Measurements from ENCODE around the gene GRM2. TPM values are rescaled to one million over a fixed set of nuclear protein-coding genes. Genes with fewer than 3 reads are reported as not detected.

Gene GRM2
- total and polyA plus RNA-seq, 2 of the 8 experiments (the other 6 are each of a cell fraction or from before 2014, with no cell fraction given) = 3.9 to 10.5 TPM

DNA sequence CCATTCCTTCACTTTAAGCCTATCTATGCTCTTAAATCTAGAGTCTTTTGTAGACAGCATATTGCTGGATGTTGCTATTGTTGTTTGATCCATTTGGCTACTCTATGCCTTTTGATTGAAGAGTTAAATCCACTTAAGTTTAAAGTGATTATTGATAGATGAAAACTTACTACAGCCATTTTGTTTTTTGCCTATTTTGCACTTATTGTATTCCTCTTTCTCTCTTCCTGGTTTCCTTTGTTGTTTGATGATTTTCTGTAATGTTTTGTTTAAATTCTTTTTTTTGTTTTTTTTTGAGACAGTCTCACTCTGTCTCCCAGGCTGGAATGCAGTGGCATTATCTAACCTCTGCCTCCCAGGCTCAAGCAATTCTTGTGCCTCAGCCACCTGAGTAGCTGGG, 52.3 kb downstream of the GRM2 start:
- H3K4me1 ChIP-seq (replicated peaks in 1 of 4; ENCODE audit: control insufficient read depth in 3 of 4, insufficient read depth in 4 of 4, low read length in 3 of 4) = no peaks in the 10 kb centered on the region
- no peak for DNase-seq (ENCODE audit: low read depth in 1 of 2, low spot score in 2 of 2)
- no peak overlapping the region for H3K4me2 ChIP-seq (ENCODE audit: insufficient read depth in 1 of 2, low read depth in 2 of 2, low read length in 2 of 2)
- H3K4me3 ChIP-seq (ENCODE audit: extremely low read depth in 1 of 4, insufficient read depth in 2 of 4, low read depth in 3 of 4, low read length in 4 of 4) = no peak overlapping the region
- FAIRE-seq = no peak
- no peak overlapping the region for H3K56ac ChIP-seq (replicated peaks; ENCODE audit: insufficient read length, low read depth, low read length)
- no peak overlapping the region for H2BK120ac ChIP-seq (replicated peaks; ENCODE audit: low read depth, low read length)
- H3K23ac ChIP-seq (ENCODE audit: insufficient read length) = no peak overlapping the region
- no peak overlapping the region for H3K14ac ChIP-seq (ENCODE audit: insufficient read length)
- no peaks in the 10 kb centered on the region for H3K36me3 ChIP-seq (ENCODE audit: control insufficient read depth in 2 of 4, insufficient read depth in 4 of 4, low read length in 3 of 4)
- no peaks in the 10 kb centered on the region for H3K79me1 ChIP-seq (ENCODE audit: low read depth, low read length)
- H4K8ac ChIP-seq (ENCODE audit: extremely low read depth, insufficient read depth, low read length) = no peak overlapping the region
- H3K79me2 ChIP-seq (ENCODE audit: control insufficient read depth in 1 of 2, insufficient read depth in 2 of 2, low read length in 2 of 2) = no peaks in the 10 kb centered on the region
- no peak overlapping the region for H2AFZ ChIP-seq (ENCODE audit: low read length)
- no peak overlapping the region for H2BK20ac ChIP-seq (ENCODE audit: low read length)
- no peak overlapping the region for H3K27ac ChIP-seq (ENCODE audit: low read depth, low read length)
- H4K91ac ChIP-seq (replicated peaks; ENCODE audit: insufficient read length, low read length) = no peak overlapping the region
- no peak overlapping the region for H2BK5ac ChIP-seq (ENCODE audit: low read depth, low read length)
- H3K9me3 ChIP-seq (ENCODE audit: insufficient read depth in 2 of 2, low read depth in 1 of 2, low read length in 1 of 2) = peaks cover 8 to 13% of the 10 kb centered on the region in 2 experiments
- no peak overlapping the region for H4K5ac ChIP-seq (ENCODE audit: insufficient read length, low read depth, low read length)
- no peak overlapping the region for H2AK5ac ChIP-seq (ENCODE audit: low read depth, low read length)
- H3K23me2 ChIP-seq (ENCODE audit: low read depth, low read length) = no peaks in the 10 kb centered on the region
- no peak overlapping the region for H3K4ac ChIP-seq (replicated peaks; ENCODE audit: insufficient read length, low read depth, low read length)
- no peak overlapping the region for H2BK15ac ChIP-seq (ENCODE audit: low read length)
- no peak overlapping the region for H3K18ac ChIP-seq (ENCODE audit: extremely low read depth, low read length)
- H4K20me1 ChIP-seq (replicated peaks in 1 of 2; ENCODE audit: control insufficient read depth in 1 of 2, insufficient read depth in 2 of 2, low read length in 2 of 2) = no peaks in the 10 kb centered on the region
- ChIA-PET POLR2A (ENCODE audit: partially characterized antibody) (no interaction called here), CTCF (ENCODE audit: partially characterized antibody) (no interaction called here)
- H2BK12ac ChIP-seq (ENCODE audit: low read depth, low read length) = no peak overlapping the region
- H3K27me3 ChIP-seq (replicated peaks in 1 of 4; ENCODE audit: control insufficient read depth in 3 of 4, extremely low read depth in 1 of 4, insufficient read depth in 3 of 4, low read length in 3 of 4) = no peaks in the 10 kb centered on the region
- H3K9ac ChIP-seq (replicated peaks in 1 of 4; ENCODE audit: extremely low read depth in 1 of 4, low read depth in 3 of 4, low read length in 3 of 4) = no peak overlapping the region
- TF ChIP-seq TBP (IDR thresholded peaks at IDR 0.05; ENCODE audit: low read depth, low read length) (no peak), CEBPB (IDR thresholded peaks at IDR 0.05; ENCODE audit: low read depth, low read length) (no peak), EZH2 (IDR thresholded peaks at IDR 0.05; ENCODE audit: low read depth, low read length, severe bottlenecking) (no peak), CTCF (IDR thresholded peaks at IDR 0.05; ENCODE audit: control extremely low read depth in 1 of 3, insufficient read depth in 1 of 3, low read depth in 1 of 3, low read length in 3 of 3) (no peak), SIN3A (conservative IDR thresholded peaks at IDR 0.05 in 1 of 2, IDR thresholded peaks at IDR 0.05 in 1 of 2; ENCODE audit: low read depth in 1 of 2, low read length in 2 of 2) (no peak), SP4 (IDR thresholded peaks at IDR 0.05; ENCODE audit: low read length) (no peak), SIRT6 (IDR thresholded peaks at IDR 0.05; ENCODE audit: low read length) (no peak), CREB1 (IDR thresholded peaks at IDR 0.05) (no peak), YY1 (IDR thresholded peaks at IDR 0.05; ENCODE audit: low read depth, low read length) (no peak), SP1 (IDR thresholded peaks at IDR 0.05; ENCODE audit: low read depth, low read length) (no peak), FOSL1 (IDR thresholded peaks at IDR 0.05; ENCODE audit: insufficient read depth, low read depth, low read length) (no peak)
- TF ChIP-seq, protein P1, sequence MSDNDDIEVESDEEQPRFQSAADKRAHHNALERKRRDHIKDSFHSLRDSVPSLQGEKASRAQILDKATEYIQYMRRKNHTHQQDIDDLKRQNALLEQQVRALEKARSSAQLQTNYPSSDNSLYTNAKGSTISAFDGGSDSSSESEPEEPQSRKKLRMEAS (IDR thresholded peaks at IDR 0.05) = no peak
- TF ChIP-seq, protein P2, sequence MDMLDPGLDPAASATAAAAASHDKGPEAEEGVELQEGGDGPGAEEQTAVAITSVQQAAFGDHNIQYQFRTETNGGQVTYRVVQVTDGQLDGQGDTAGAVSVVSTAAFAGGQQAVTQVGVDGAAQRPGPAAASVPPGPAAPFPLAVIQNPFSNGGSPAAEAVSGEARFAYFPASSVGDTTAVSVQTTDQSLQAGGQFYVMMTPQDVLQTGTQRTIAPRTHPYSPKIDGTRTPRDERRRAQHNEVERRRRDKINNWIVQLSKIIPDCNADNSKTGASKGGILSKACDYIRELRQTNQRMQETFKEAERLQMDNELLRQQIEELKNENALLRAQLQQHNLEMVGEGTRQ (IDR thresholded peaks at IDR 0.05; ENCODE audit: low read length) = no peak

Measured in H1 (cell line).